ENCODE data around the gene TTLL4. TPM values are rescaled to one million over a fixed set of nuclear protein-coding genes. Genes with fewer than 3 reads are reported as not detected.

Gene TTLL4
- total RNA-seq, 1 experiment from 2014 or later = 33.6 TPM

- Mint-ChIP-seq H3K9me3 (ENCODE audit: unreplicated experiment) (no peaks in the 10 kb centered on the region), H3K4me3 (ENCODE audit: unreplicated experiment) (no peak overlapping the region), H3K27me3 (ENCODE audit: insufficient read depth, unreplicated experiment) (no peaks in the 10 kb centered on the region), H3K4me1 (ENCODE audit: insufficient read depth, unreplicated experiment) (no peaks in the 10 kb centered on the region), H3K36me3 (ENCODE audit: insufficient read depth, unreplicated experiment) (peaks cover 70% of the 10 kb centered on the region), H3K27ac (ENCODE audit: low read depth, unreplicated experiment) (no peak overlapping the region)
- POLR2A ChIA-PET = no interaction called here
- TF ChIP-seq, protein P1, sequence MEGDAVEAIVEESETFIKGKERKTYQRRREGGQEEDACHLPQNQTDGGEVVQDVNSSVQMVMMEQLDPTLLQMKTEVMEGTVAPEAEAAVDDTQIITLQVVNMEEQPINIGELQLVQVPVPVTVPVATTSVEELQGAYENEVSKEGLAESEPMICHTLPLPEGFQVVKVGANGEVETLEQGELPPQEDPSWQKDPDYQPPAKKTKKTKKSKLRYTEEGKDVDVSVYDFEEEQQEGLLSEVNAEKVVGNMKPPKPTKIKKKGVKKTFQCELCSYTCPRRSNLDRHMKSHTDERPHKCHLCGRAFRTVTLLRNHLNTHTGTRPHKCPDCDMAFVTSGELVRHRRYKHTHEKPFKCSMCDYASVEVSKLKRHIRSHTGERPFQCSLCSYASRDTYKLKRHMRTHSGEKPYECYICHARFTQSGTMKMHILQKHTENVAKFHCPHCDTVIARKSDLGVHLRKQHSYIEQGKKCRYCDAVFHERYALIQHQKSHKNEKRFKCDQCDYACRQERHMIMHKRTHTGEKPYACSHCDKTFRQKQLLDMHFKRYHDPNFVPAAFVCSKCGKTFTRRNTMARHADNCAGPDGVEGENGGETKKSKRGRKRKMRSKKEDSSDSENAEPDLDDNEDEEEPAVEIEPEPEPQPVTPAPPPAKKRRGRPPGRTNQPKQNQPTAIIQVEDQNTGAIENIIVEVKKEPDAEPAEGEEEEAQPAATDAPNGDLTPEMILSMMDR (IDR thresholded peaks at IDR 0.05; ENCODE audit: unreplicated experiment) = no peak
- no peak for DNase-seq (ENCODE audit: unreplicated experiment)
- no TSS peak for BruUV-seq (replicated peaks)
- intact Hi-C loops (cut with micrococcal nuclease) = no loop called here
- CTCF ChIA-PET = no interaction called here
These were observed 32.4 kb downstream of the TTLL4 start for GRCh38 chr2:218743068-218743467.

- H3K4me1 Mint-ChIP-seq (ENCODE audit: insufficient read depth, unreplicated experiment) = no peaks in the 10 kb centered on the region
- H3K36me3 Mint-ChIP-seq (ENCODE audit: insufficient read depth, unreplicated experiment) = peaks cover 71% of the 10 kb centered on the region
- no peak overlapping the region for H3K27ac Mint-ChIP-seq (ENCODE audit: low read depth, unreplicated experiment)
- CTCF ChIA-PET = interaction anchor here (0.6 to 2.7 kb wide), 3 partner anchors 13 to 88 kb away, joined by 3 to 10 read pairs (median 4); no protein-coding TSS in a partner anchor
- no peaks in the 10 kb centered on the region for H3K9me3 Mint-ChIP-seq (ENCODE audit: unreplicated experiment)
- no TSS peak for BruUV-seq (replicated peaks)
- DNase-seq (ENCODE audit: unreplicated experiment) = no peak
- TF ChIP-seq, protein P1 (IDR thresholded peaks at IDR 0.05; ENCODE audit: unreplicated experiment) = no peak
- no peak overlapping the region for H3K4me3 Mint-ChIP-seq (ENCODE audit: unreplicated experiment)
- no peaks in the 10 kb centered on the region for H3K27me3 Mint-ChIP-seq (ENCODE audit: insufficient read depth, unreplicated experiment)
- intact Hi-C loops (cut with micrococcal nuclease) = no loop called here
- POLR2A ChIA-PET = no interaction called here
These were observed 34.0 kb downstream of the TTLL4 start for GRCh38 chr2:218744615-218745014.

DNA sequence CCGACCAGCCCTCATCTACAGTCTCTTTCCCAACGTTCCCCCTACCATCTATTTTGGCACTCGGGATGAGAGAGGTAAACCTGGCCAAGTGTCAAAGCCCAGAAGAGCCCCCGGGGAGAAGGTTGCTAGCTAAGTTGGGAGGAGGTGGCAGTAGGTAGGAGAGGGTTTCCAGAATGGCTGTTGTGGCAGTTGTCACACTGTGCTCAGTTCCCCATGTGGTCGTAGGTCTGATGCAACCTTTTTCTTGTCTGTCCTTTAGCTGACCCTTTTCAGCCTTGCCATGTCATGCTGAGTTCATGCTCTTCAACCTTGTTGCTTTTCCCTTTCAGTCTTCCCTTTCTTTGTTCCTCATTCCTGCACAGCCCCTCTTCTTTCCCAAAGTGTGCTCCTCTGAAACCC lies 34.5 kb downstream of the TTLL4 start:
- ChIA-PET CTCF (interaction anchor here (0.6 to 2.7 kb wide), 4 partner anchors 13 to 103 kb away, joined by 3 to 10 read pairs (median 4); no protein-coding TSS in a partner anchor), POLR2A (no interaction called here)
- H3K27ac Mint-ChIP-seq (ENCODE audit: low read depth, unreplicated experiment) = peak overlapping the region; percentile 21
- no TSS peak for BruUV-seq (replicated peaks)
- DNase-seq (ENCODE audit: unreplicated experiment) = no peak
- no peaks in the 10 kb centered on the region for H3K27me3 Mint-ChIP-seq (ENCODE audit: insufficient read depth, unreplicated experiment)
- H3K4me3 Mint-ChIP-seq (ENCODE audit: unreplicated experiment) = no peak overlapping the region
- intact Hi-C loops (cut with micrococcal nuclease) = no loop called here
- TF ChIP-seq, protein P1 (IDR thresholded peaks at IDR 0.05; ENCODE audit: unreplicated experiment) = no peak
- no peaks in the 10 kb centered on the region for H3K4me1 Mint-ChIP-seq (ENCODE audit: insufficient read depth, unreplicated experiment)
- peaks cover 72% of the 10 kb centered on the region for H3K36me3 Mint-ChIP-seq (ENCODE audit: insufficient read depth, unreplicated experiment)
- no peaks in the 10 kb centered on the region for H3K9me3 Mint-ChIP-seq (ENCODE audit: unreplicated experiment)

DNA sequence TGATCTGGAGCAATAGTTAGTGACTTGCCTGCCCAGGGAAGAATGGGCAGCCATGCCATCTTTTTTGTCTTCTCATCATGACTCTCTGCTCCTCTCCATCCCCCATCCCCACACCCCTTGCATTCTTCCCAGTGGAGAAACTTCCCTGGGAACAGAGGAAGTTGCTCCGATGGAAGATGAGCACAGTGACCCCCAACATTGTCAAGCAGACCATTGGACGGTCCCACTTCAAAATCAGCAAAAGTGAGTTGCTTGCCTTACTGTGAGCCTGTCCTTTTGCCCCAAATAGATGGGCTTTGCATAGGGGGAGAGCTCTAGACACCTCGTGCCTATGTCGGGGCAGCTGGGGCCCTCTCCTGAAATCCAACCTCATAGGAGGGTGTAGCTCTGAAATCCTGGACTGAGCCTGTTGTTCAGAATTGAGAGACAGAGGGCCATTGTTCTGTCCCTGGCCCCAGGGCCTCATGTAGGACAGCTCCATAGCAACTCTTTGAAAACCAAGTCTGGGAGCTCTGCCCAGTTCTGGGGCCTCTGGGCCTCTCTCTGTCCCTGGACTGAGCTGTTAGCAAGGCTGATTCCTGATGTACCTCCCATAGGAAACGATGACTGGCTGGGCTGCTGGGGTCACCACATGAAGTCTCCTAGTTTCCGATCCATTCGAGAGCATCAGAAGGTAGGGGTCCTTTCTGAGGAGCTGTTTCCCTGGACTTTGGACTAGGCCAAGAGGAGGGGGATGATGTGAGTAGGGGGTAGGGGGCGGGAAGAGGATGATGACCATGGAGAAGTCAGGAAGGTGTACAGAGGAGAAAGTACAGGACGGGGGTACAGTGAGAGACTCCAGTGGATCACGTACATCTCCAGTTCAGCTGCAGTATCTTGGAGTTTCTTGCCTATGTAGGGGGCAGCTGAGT lies 35.2 kb downstream of the TTLL4 start:
- no TSS peak for BruUV-seq (replicated peaks)
- Mint-ChIP-seq H3K4me1 (ENCODE audit: insufficient read depth, unreplicated experiment) (no peaks in the 10 kb centered on the region), H3K9me3 (ENCODE audit: unreplicated experiment) (no peaks in the 10 kb centered on the region), H3K27me3 (ENCODE audit: insufficient read depth, unreplicated experiment) (no peaks in the 10 kb centered on the region), H3K4me3 (ENCODE audit: unreplicated experiment) (no peak overlapping the region), H3K27ac (ENCODE audit: low read depth, unreplicated experiment) (peak overlapping the region; percentile 21), H3K36me3 (ENCODE audit: insufficient read depth, unreplicated experiment) (peaks cover 78% of the 10 kb centered on the region)
- peak; percentile 8 for DNase-seq (ENCODE audit: unreplicated experiment)
- CTCF ChIA-PET = interaction anchor here (0.5 to 2.7 kb wide), 8 partner anchors 11 to 550 kb away, joined by 3 to 10 read pairs (median 4); no protein-coding TSS in a partner anchor
- POLR2A ChIA-PET = interaction anchor here (0.6 kb wide), 1 partner anchor 71 kb away, joined by 4 read pairs; no protein-coding TSS in a partner anchor
- intact Hi-C loops (cut with micrococcal nuclease) = no loop called here
- TF ChIP-seq, protein P1 (IDR thresholded peaks at IDR 0.05; ENCODE audit: unreplicated experiment) = no peak
